DMS153 treated with DMSO at 0.1 percent for 48 hours (cell line): ENCODE results near the gene FOLR3.
"Not testable (repeated sequence)": the region's sequence is repeated elsewhere in the genome, so short reads cannot be mapped to it uniquely, and the experiment has no call there.

Experiments used
- DNase-seq: peaks from one replicate; lab custom pipeline; 2025; ENCODE audit not compliant: unreplicated experiment; lab: John Stamatoyannopoulos, UW

The FOLR3 gene

GRCh38 chr11:72160319-72160718, 24.8 kb downstream of the FOLR3 start:
- no peak for DNase-seq

GRCh38 chr11:72162891-72163492, 27.5 kb downstream of the FOLR3 start:
- no peak for DNase-seq

- not testable (repeated sequence) for DNase-seq
These were observed 28.7 kb downstream of the FOLR3 start for GRCh38 chr11:72164187-72164586.

- DNase-seq, result not testable (repeated sequence)
These were observed 33.6 kb downstream of the FOLR3 start for GRCh38 chr11:72169046-72169555.

DNA sequence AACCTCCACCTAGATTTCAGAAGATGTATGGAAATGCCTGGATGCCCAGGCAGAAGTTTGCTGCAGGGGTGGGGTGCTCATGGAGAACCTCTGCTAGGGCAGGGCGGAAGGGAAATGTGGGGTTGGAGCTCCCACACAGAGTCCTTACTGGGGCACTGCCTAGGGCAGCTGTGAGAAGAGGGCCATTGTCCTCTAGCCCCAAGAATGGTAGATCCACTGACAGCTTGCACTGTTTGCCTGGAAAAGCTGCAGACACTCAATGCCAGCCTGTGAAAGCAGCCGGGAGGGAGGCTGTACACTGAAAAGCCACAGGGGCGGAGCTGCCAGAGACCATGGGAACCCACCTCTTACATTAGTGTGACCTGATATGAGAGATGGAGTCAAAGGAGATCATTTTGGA, 34.2 kb downstream of the FOLR3 start:
- DNase-seq, result not testable (repeated sequence)

DNA sequence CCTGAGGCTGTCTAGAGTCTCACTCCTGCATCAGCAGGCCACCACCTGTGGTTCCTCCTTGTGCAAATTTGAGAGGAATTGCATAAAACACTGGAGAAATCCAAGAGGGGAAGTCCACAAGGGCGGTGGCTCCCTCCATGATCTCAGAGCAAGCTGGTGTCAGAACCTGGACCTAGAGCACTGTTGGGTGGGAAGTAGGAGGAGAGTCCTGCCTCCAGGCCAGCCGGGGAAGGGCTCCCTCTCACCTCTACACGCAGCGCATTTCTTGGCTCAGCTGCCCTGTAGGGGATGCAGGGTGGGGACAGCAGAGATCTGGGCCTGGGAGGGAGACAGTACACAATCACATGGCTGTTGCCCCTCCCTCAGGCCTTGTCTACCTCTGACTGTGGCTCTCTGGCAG, 36.5 kb downstream of the FOLR3 start:
- DNase-seq, result not testable (repeated sequence)

GRCh38 chr11:72173291-72173690, 37.8 kb downstream of the FOLR3 start:
- DNase-seq, result no peak

DNA sequence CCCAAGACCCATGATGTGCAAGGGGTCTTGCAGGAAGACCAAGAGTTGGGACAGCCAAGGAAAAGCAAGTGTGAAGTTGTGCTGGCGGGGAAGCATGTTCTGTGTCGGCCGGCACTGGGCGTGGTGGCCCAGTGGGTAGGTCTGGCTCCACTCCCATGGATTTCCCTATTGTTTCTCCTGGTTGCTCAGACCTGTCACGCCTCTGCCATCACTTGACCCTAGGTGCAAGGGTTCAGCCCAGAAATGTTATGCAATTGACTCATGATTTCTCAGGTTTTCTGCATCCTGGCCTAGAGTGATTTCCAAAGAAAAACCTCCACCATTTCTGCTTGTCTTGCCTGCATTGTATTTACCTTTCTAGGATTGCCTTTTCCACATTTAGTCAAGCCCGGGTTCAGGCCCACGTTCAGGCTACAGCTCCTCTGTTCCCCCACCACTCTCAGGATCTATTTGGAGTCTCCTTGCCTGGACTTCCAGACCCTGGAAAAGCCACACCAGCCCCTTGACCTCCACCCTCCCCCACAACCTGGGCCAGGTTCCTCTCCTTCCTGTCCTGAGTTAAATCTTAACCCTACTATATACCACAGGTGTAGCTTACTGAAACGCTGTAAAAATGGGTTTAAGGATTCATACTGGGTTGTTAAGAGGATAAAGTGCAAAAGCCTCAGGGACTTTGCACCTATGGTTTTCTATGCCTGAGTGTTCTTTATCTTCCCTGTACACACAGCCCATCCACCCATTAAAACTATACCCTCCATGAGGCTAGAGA, 39.0 kb downstream of the FOLR3 start:
- no peak for DNase-seq

DNA sequence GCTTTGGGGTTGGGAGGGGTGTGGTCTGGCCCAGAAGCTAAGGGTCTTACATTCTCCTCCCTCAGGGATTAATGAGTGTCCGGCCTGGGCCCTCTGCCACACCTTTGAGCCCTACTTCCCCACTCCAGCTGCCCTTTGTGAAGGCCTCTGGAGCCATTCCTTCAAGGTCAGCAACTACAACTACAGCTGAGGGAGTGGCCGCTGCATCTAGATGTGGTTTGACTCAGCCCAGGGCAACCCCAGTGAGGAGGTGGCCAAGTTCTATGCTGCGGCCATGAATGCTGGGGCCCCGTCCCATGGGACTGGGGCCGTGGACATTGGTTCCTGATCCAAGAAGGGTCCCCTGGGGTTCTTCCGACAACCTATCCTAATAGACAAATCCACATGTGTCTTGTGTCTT, 42.1 kb downstream of the FOLR3 start:
- no peak for DNase-seq

GRCh38 chr11:72179049-72179803, 43.7 kb downstream of the FOLR3 start:
- no peak for DNase-seq

DNA sequence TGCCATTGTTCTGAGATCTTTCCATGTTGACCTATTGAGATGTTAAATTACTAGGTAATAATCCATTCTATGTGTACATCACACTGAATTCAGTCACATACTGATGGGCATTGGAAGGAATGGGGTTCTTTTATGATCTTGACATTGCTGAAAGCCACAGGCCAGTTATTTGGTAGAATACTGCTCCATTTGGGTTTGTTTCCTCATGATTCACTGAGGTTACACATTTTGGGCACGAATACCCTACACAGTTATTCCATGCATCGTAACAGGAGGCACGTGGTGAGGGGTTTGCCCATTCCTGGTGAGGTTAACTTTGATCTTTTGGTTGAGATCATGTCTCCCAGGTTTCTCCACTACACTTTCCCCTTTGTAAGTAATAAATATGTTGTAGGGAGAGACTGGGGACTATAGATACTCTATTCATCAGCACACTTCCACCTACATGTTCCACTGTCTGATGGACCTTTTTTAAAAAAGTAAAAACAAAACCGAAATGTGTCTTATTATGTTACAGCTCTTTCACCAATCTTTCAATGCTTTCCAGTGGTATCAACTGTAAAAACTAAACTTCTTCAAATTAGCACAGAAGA, 44.4 kb downstream of the FOLR3 start:
- DNase-seq, result no peak

DNA sequence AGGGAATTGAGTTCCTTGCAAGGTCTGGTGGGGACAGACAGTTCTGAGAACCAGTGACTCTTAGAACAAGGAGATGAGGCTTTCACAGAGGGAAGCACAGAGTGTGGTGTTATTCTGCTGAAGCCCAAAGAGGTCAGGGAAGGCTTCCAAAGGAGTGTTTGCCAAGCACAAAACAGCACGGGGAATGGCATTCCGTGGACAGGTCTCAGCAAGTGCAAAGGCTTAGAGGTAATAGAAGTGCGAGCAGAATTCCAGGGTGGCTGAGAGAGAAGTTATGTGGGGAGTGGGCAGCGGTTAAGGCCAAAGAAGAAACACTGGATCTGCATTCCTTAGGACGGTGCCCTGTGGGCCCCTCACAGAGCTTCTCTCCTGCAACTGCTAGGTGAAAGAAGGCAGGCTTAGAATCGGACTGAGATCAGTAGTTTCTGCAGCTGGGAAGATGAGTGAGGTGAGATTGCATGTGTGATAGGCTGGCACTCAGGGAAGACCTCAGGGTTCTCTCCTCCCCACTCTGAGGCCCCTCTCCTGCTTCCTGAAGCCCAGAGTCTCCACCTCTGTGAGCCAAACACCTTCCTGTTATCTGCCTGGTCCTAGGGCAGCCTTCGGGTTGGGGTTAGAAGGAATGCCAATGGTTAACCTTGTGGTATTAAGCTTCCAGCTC, 45.5 kb downstream of the FOLR3 start:
- DNase-seq, result not testable (repeated sequence)

DNA sequence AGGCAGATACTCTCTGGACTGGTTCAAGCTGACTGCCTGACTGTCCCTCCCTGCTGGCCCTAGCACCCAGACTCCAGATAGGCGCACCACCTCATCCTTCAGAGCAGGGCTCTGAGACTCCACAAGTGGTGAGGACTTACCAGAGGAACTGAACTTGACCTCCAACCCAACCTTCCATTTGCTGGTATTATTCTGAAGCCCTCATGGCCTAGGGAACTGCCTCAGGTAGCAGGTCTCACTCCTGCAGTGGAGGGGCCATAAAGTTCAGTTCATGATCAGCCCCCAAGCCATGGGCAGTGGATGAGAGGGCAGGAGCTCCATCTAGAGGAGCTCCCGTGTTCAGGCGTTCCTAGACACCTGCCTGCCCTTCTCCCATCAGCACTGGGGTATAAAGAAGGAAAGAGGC, 46.0 kb downstream of the FOLR3 start:
- DNase-seq, result not testable (repeated sequence)

DNA sequence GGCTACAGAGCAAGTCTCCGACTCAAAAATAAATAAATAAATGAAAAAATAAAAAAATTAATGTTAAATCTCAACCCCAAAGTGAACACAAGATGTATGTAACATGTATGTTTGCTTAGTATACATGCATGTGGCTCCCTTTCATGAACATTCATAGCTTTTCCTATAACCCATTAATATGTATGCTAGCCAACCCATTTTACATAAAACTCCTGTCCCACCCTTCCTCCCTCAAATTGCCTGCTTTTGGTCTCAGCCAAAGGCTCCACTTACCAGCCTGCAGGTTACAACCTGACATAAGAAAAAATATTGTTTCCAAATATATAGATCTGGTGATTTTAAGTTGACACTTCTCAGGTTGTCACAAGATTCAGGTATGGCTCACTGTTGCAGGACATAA, 52.7 kb downstream of the FOLR3 start:
- no peak for DNase-seq
